HG03108 (cell line): ENCODE measurements around the gene XIST.
"Not testable (repeated sequence)": the region's sequence is repeated elsewhere in the genome, so short reads cannot be mapped to it uniquely, and the experiment has no call there.

Experiments used
- ATAC-seq: cut with Tn5 transposase; IDR thresholded peaks from one replicate; pipeline ENCODE4 v1.9.1; 2021; ENCODE audit warnings: moderate library complexity; ENCODE audit not compliant: unreplicated experiment

The XIST gene

GRCh38 chrX:73852467-73852866 lies at the start of gene XIST:
TSS of gene XIST (minus strand) at chrX:73852714.
- no peak for ATAC-seq

GRCh38 chrX:73898315-73898714 lies 45.8 kb upstream of the XIST start:
- not testable (repeated sequence) for ATAC-seq

GRCh38 chrX:73892515-73893090 lies 40.1 kb upstream of the XIST start:
- not testable (repeated sequence) for ATAC-seq

GRCh38 chrX:73882260-73882659 lies 29.7 kb upstream of the XIST start:
- ATAC-seq = not testable (repeated sequence)

- ATAC-seq = no peak
These were observed 25.2 kb upstream of the XIST start for GRCh38 chrX:73877687-73878086.

- no peak for ATAC-seq
These were observed 24.4 kb upstream of the XIST start for GRCh38 chrX:73876911-73877310.

- ATAC-seq = no peak
These were observed 16.4 kb upstream of the XIST start for GRCh38 chrX:73868916-73869315.

- ATAC-seq = no peak
These were observed 14.6 kb upstream of the XIST start for GRCh38 chrX:73867144-73867543.

- ATAC-seq = no peak
These were observed 11.3 kb upstream of the XIST start for GRCh38 chrX:73863852-73864251.

- ATAC-seq = no peak
These were observed 10.8 kb upstream of the XIST start for GRCh38 chrX:73863268-73863667.

- no peak for ATAC-seq
These were observed 7.1 kb upstream of the XIST start for GRCh38 chrX:73859622-73860021.

GRCh38 chrX:73855546-73855945 lies 3.0 kb upstream of the XIST start:
- no peak for ATAC-seq

GRCh38 chrX:73852022-73852421 lies 492 bp downstream of the XIST start:
- no peak for ATAC-seq

- peak; percentile 74 for ATAC-seq
These were observed 1.2 kb downstream of the XIST start for GRCh38 chrX:73851014-73852009.

GRCh38 chrX:73850124-73851013 lies 2.1 kb downstream of the XIST start:
- no peak for ATAC-seq

GRCh38 chrX:73849073-73849472 lies 3.4 kb downstream of the XIST start:
- ATAC-seq = no peak

- no peak for ATAC-seq
These were observed 4.5 kb downstream of the XIST start for GRCh38 chrX:73847991-73848390.

GRCh38 chrX:73847100-73847499 lies 5.4 kb downstream of the XIST start:
- ATAC-seq = no peak

- no peak for ATAC-seq
These were observed 9.8 kb downstream of the XIST start for GRCh38 chrX:73842541-73843234.

GRCh38 chrX:73841337-73841736 lies 11.2 kb downstream of the XIST start:
- no peak for ATAC-seq
